Stomach (tissue), 4 donors: ENCODE results near the gene ARHGAP29.

Experiments used
- CTCF ChIP-seq, 7 experiments: fragments of 450-650 bp in 4 of 7; fragments of 200-600 bp in 3 of 7; sonication (generic) in 3 of 7; IDR thresholded peaks; one replicate each; pipeline ENCODE4 v1.5.1; 2016 to 2019; ENCODE audit warnings: antibody characterized with exemption in 7 of 7, control low read depth in 2 of 7, mild to moderate bottlenecking in 1 of 7
- EP300 ChIP-seq: sonication (generic); formaldehyde crosslinking; IDR thresholded peaks from one replicate; pipeline ENCODE4 v1.6.1; 2017; ENCODE audit warnings: antibody characterized with exemption
- POLR2A ChIP-seq, 4 donors: fragments of 450-650 bp; IDR thresholded peaks; one replicate each; pipeline ENCODE4 v1.6.1; 2016; ENCODE audit warnings: antibody characterized with exemption in 4 of 4, control low read depth in 2 of 4, mild to moderate bottlenecking in 1 of 4, moderate library complexity in 1 of 4

GRCh38 chr1:94244816-94245215 is 7.4 kb upstream of the ARHGAP29 start:
- TF ChIP-seq CTCF (IDR thresholded peaks at IDR 0.05) (no peak), POLR2A (IDR thresholded peaks at IDR 0.05) (no peak), EP300 (no peak)
